AG04449 (cell line): ENCODE results near the gene SDF2.

ENCODE experiments used
- CTCF ChIA-PET: fragments of 350-600 bp; formaldehyde crosslinking; extraction: SDS; loops from one replicate; lab custom pipeline; 2021; ENCODE audit warnings: antibody characterized with exemption; lab: Yijun Ruan, JAX
- POLR2A ChIA-PET: fragments of 400-600, 350-600 bp; formaldehyde crosslinking; extraction: SDS; loops from one replicate; lab custom pipeline; 2020; ENCODE audit warnings: antibody characterized with exemption, inconsistent platforms; lab: Yijun Ruan, JAX
- DNase-seq: peaks from one replicate; pipeline ENCODE4 v3.0.0-alpha.2; 2010; ENCODE audit warnings: low read depth, low spot score
- H3K4me3 ChIP-seq: 2 replicates; pipeline ENCODE4 v1.5.1; 2011; ENCODE audit warnings: low read depth, mild to moderate bottlenecking, control low read depth, low read length
- CTCF ChIP-seq: IDR thresholded peaks from one replicate; pipeline ENCODE4 v1.5.1; 2011; ENCODE audit warnings: mild to moderate bottlenecking, moderate library complexity, low read length, control low read depth, inconsistent platforms; ENCODE audit not compliant: insufficient read depth; ENCODE audit errors: missing control alignments

The SDF2 gene

DNA sequence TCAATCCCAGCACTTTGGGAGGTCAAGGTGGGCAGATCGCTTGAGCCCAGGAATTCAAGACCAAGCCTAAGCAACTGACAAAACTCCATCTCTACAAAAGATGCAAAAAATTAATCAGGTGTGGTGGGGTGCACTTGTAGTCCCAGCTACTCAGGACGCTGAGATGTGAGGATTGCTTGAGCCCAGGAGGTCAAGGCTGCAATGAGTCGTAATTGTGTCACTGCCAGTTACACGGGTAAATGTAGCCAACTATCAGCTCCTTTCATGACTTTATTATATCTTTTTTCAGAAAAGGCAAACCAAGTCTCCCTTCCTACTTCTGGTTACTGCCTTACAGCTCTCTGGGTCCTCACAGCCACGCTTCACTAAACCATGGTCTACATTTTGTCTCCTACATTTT is 4.0 kb downstream of the SDF2 start:
- ChIA-PET POLR2A (interaction anchor here (0.7 kb wide), 1 partner anchor 13 kb away, joined by 4 read pairs; the partner anchor contains the start of gene BLTP2), CTCF (interaction anchor here (1.1 to 2.4 kb wide), 5 partner anchors 9 to 16 kb away, joined by 3 to 10 read pairs (median 9); partner anchors contain the start of gene BLTP2)
- no peak overlapping the region for H3K4me3 ChIP-seq
- DNase-seq, result no peak
- no peak for TF ChIP-seq CTCF

GRCh38 chr17:28655160-28655559 is 6.5 kb downstream of the SDF2 start:
- TF ChIP-seq CTCF, result no peak
- no peak overlapping the region for H3K4me3 ChIP-seq
- POLR2A ChIA-PET, result no interaction called here
- no peak for DNase-seq
- CTCF ChIA-PET, result interaction anchor here (1.0 to 3.9 kb wide), 2 partner anchors 8 to 11 kb away, joined by 5 to 11 read pairs; partner anchors contain the start of gene BLTP2

GRCh38 chr17:28648698-28649097 is 13.0 kb downstream of the SDF2 start:
- no peak for DNase-seq
- POLR2A ChIA-PET, result interaction anchor here (0.8 kb wide), 1 partner anchor 75 kb away, joined by 4 read pairs; no protein-coding TSS in a partner anchor
- no peak overlapping the region for H3K4me3 ChIP-seq
- TF ChIP-seq CTCF, result no peak
- CTCF ChIA-PET, result interaction anchor here (0.7 to 2.1 kb wide), 7 partner anchors 9 to 267 kb away, joined by 3 to 17 read pairs (median 4); partner anchors contain the start of genes SDF2 and SUPT6H

- no peak overlapping the region for H3K4me3 ChIP-seq
- ChIA-PET POLR2A (no interaction called here), CTCF (interaction anchor here (0.8 to 7.1 kb wide), 19 partner anchors 11 to 470 kb away, joined by 3 to 85 read pairs (median 4); partner anchors contain the start of genes NEK8, PIGS, RSKR and SDF2)
- no peak for TF ChIP-seq CTCF
- DNase-seq, result no peak
Observed at GRCh38 chr17:28646039-28646754, 15.5 kb downstream of the SDF2 start.

DNA sequence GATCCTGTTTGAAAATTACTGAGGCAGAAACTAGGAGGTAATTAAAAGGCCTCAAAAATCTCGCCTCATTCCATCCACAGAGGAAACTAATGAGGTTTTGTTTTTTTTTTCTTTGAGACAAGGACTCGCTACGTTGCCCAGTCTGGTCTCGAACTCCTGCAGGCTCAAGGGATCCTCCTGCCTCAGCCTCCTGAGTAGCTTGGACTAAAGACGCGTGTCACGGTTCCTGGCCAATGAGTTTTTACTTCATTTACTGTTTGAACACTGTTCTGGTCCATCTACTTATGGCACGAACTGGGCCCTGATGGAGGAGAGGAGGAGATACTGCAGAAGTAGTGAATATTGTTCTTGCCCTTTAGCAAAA is 16.1 kb downstream of the SDF2 start:
- ChIA-PET POLR2A (interaction anchor here (1.0 to 1.3 kb wide), 3 partner anchors 11 to 23 kb away, joined by 4 to 5 read pairs (median 5); no protein-coding TSS in a partner anchor), CTCF (interaction anchor here (1.0 to 7.1 kb wide), 12 partner anchors 9 to 120 kb away, joined by 3 to 85 read pairs (median 8); partner anchors contain the start of genes RSKR, SDF2, SUPT6H and TLCD1)
- H3K4me3 ChIP-seq, result peak overlapping the region; percentile 65
- no peak for TF ChIP-seq CTCF
- DNase-seq, result no peak
